HG03460 (cell line): ENCODE data around the gene C2orf49.

Experiments
- ATAC-seq: cut with Tn5 transposase; IDR thresholded peaks from one replicate; pipeline ENCODE4 v1.9.1; 2021; ENCODE audit not compliant: unreplicated experiment

The C2orf49 gene

DNA sequence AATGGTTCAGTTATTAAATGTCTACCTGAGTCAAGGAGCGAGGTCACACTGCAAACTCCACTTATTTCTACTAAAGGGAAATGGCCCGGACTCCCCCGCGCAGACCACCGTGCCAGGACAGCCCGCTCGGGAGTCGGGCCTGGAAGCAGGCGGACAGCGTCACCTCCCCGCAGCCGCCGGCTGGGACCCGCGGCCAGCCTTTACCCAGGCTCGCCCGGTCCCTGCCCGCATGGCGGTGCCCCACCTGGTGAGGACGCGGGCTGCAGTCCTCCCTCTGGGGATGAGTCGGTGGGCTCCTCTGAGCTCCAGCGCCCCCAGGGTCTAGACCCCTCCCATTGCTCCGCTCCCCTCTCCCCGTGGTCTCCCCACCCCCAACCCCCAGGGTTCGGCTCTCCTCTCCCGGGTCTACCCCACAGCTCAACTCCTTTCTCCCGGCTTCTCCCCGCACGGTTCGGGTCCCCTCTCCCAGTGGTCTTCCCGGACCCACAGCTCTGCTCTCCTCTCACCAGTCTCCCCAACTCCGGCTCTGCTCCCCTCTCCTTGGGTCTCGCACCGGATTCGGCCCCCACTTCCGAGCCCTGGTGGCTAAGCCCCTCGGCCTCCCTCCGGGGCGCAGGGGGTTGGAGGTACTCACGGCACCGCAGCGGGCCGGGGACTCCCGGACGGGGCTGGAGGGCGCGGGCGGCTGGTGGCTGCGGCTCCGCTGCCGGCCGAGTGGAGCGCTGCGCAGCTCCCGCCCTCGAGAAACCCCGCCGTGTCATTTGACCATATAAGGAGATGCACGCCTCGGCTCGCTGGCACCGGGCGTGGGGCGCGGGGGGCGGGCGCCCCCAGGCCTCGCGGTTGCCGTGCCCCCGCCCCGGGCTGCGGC lies 61.2 kb downstream of the C2orf49 start, which contains the start of gene FHL2:
TSS of gene FHL2 (minus strand) at position 716 of the 871 bp plus-strand sequence. CDS start 12,535 bp downstream, outside the sequence.
- peak; percentile 99 for ATAC-seq
